Measurements from ENCODE around the gene DNPEP. TPM values are rescaled to one million over a fixed set of nuclear protein-coding genes. Genes with fewer than 3 reads are reported as not detected.

Gene DNPEP
- total and polyA plus RNA-seq, 9 donors = 23.4 to 72.9 (median 61.8) TPM

DNA sequence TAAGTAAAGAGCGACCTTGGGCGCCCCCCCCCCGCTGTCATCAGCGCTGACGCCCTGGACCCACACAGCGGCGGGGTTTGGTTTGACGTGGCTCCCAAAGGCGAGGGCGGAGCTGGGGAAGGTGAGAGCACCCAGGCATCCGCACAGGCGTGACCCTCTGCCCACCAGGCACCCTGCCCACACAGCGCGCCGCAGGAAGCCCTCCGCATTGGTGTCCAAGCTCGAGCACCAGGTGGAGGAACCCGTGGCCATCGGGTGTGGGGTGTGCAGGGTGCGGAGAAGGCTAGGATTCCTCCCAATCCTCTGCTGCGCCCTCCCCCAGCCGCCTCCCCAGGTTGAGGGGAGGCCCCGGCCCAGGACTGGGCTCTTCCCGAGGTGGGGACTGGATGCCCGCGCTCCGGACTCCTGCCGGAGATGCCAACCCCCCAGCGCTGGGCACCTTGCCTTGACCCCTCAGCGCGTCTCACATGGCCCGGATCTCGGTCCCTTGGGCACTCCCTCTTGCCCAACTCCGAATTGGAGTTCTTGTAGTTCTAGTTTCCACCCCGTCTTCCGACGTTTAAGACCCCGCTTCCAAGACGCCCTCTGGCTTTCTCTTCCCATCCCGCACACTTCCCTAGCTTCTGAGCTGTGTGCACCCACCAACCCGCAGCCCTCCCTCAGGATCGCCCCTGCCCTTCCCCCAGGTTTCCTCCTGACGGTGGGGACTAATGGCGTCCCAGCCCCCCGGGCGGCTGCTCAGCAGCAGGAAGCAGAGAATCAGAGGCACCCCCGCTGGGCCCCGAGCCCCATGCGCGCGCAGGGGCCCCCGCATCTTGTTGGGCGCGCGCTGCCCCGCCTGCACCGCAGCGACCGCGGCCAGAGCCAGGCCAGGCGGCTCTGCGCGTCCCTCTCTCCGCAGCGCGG lies 29.3 kb downstream of the DNPEP start:
- intact Hi-C loops (cut with DNase I) = no loop called here
- 1 to 3% (median 2%) methylated on average over 50 to 66 of the region's 66 CpGs for WGBS, 3 donors
- Histone ChIP-seq H3K4me1 (ENCODE audit: insufficient read depth) (no peaks in the 10 kb centered on the region), H3K27me3 (no peaks in the 10 kb centered on the region), H3K4me3 (no peak overlapping the region), H3K36me3 (no peaks in the 10 kb centered on the region), H3K9me3 (no peaks in the 10 kb centered on the region), H3K27ac (no peak overlapping the region)
- no peak for DNase-seq
- TF ChIP-seq POLR2A (IDR thresholded peaks at IDR 0.05) (no peak), EP300 (IDR thresholded peaks at IDR 0.05) (no peak), CTCF (IDR thresholded peaks at IDR 0.05) (no peak)

DNA sequence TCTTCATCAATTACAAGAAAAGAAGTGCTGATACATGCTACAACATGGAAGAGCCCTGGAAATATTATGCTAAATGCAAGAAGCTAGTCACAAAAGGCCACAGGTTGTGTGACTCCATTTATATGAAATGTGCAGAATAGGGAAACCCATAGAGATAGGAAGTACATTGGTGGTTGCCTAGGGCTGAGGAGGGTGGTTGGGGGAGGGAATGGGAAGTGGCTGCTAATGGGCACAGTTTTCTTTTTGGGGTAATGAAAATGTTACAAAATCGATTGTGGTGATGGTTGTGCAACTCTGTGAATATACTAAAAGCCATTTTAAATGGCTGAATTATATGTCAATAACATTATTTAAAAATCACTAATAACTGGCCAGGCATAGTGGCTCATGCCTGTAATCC lies 30.9 kb downstream of the DNPEP start:
- H3K4me1 ChIP-seq (ENCODE audit: insufficient read depth) = no peaks in the 10 kb centered on the region
- H3K36me3 ChIP-seq = no peaks in the 10 kb centered on the region
- 77 to 89% (median 83%) methylated on average over 1 of the region's 1 CpG for WGBS, 3 donors
- TF ChIP-seq EP300 (IDR thresholded peaks at IDR 0.05) = no peak
- TF ChIP-seq POLR2A (IDR thresholded peaks at IDR 0.05) = no peak
- no peak for TF ChIP-seq CTCF (IDR thresholded peaks at IDR 0.05)
- no peaks in the 10 kb centered on the region for H3K27me3 ChIP-seq
- intact Hi-C loops (cut with DNase I) = no loop called here
- DNase-seq = no peak
- H3K27ac ChIP-seq = no peak overlapping the region
- H3K4me3 ChIP-seq = no peak overlapping the region
- no peaks in the 10 kb centered on the region for H3K9me3 ChIP-seq

DNA sequence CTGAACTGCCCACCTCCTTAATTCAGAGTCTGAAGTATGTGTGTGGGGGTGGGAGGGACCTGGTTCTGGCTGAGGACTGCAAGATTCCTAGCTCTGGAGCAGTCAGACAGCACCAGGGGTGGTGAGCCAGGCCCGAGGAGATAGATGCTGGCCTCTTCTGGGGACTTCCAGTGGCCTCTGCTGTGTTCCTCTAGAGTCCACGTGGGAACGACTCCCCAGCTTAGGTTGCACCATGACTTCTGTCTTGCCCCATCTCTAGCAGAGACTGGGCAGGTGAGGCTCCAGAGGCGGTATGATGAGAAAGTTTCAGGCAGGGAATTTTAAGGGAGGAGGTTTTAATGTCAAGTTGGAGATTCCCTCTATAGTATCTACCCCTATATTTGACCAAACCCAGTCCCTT lies 33.1 kb downstream of the DNPEP start:
- intact Hi-C loops (cut with DNase I) = no loop called here
- H3K36me3 ChIP-seq = no peaks in the 10 kb centered on the region
- 54 to 69% (median 64%) methylated on average over 4 of the region's 4 CpGs for WGBS, 3 donors
- H3K4me3 ChIP-seq = no peak overlapping the region
- H3K4me1 ChIP-seq (ENCODE audit: insufficient read depth) = no peaks in the 10 kb centered on the region
- H3K27me3 ChIP-seq = no peaks in the 10 kb centered on the region
- no peaks in the 10 kb centered on the region for H3K9me3 ChIP-seq
- no peak for DNase-seq
- TF ChIP-seq CTCF (IDR thresholded peaks at IDR 0.05) (no peak), POLR2A (IDR thresholded peaks at IDR 0.05) (no peak), EP300 (IDR thresholded peaks at IDR 0.05) (no peak)
- no peak overlapping the region for H3K27ac ChIP-seq

DNA sequence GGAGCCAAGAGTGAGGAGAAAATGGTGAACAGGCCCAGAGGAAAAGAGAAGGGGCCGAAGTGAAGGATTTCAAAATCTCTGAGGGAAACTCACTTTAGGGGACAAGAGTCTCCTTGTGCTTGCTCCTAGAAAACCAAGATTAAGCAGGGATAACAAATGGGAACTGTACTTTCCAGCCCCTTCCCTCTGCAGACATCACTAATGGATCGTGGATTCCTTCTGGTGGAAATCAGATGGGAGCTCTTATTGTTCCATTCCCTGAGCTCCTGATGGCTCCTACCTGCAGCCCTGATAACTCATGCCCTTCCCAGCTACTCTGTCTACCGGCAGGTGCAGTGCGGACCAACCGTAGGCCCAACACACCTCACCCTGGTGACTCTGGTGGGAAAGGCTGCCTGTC lies 34.6 kb downstream of the DNPEP start:
- TF ChIP-seq POLR2A (IDR thresholded peaks at IDR 0.05) = no peak
- TF ChIP-seq CTCF (IDR thresholded peaks at IDR 0.05) = no peak
- TF ChIP-seq EP300 (IDR thresholded peaks at IDR 0.05) = no peak
- Histone ChIP-seq H3K4me1 (ENCODE audit: insufficient read depth) (no peaks in the 10 kb centered on the region), H3K27me3 (no peaks in the 10 kb centered on the region), H3K9me3 (no peaks in the 10 kb centered on the region), H3K27ac (no peak overlapping the region), H3K4me3 (no peak overlapping the region), H3K36me3 (no peaks in the 10 kb centered on the region)
- no peak for DNase-seq
- 69 to 85% (median 80%) methylated on average over 5 of the region's 5 CpGs for WGBS, 3 donors
- intact Hi-C loops (cut with DNase I) = no loop called here
